CD4-positive, alpha-beta T cell treated with Interleukin-6 for 4 hours (primary cell): ENCODE results near the gene ARSG.

Source experiments
- DNase-seq: peaks from one replicate; pipeline ENCODE4 v3.0.0-alpha.2; 2020; ENCODE audit warnings: mixed read lengths

The ARSG gene

GRCh38 chr17:68456339-68457167 lies 165.3 kb downstream of the ARSG start:
- no peak for DNase-seq

- DNase-seq, result no peak
Observed at GRCh38 chr17:68457168-68457538, 165.9 kb downstream of the ARSG start, which contains the start of gene WIPI1. Gene WIPI1, minus strand, starts transcription at chr17:68457496. Its CDS starts 75 bp downstream, at chr17:68457421.

GRCh38 chr17:68457539-68458259 lies 166.4 kb downstream of the ARSG start:
- DNase-seq, result peak; percentile 99

GRCh38 chr17:68458260-68459036 lies 167.2 kb downstream of the ARSG start:
- no peak for DNase-seq

GRCh38 chr17:68459037-68459639 lies 167.8 kb downstream of the ARSG start:
- DNase-seq, result no peak

GRCh38 chr17:68460146-68460545 lies 168.9 kb downstream of the ARSG start:
- no peak for DNase-seq

GRCh38 chr17:68460715-68461114 lies 169.4 kb downstream of the ARSG start:
- DNase-seq, result peak; percentile 53

- no peak for DNase-seq
Observed at GRCh38 chr17:68461122-68461539, 169.8 kb downstream of the ARSG start.

GRCh38 chr17:68461589-68461988 lies 170.3 kb downstream of the ARSG start:
- DNase-seq, result no peak

- peak; percentile 77 for DNase-seq
Observed at GRCh38 chr17:68462381-68463210, 171.3 kb downstream of the ARSG start.

GRCh38 chr17:68463211-68464019 lies 172.1 kb downstream of the ARSG start:
- DNase-seq, result no peak

- DNase-seq, result no peak
Observed at GRCh38 chr17:68468334-68468733, 177.0 kb downstream of the ARSG start.

GRCh38 chr17:68468788-68469187 lies 177.5 kb downstream of the ARSG start:
- DNase-seq, result no peak
